Subcutaneous adipose tissue (tissue), 4 donors: ENCODE measurements around the gene NEK7. TPM values are rescaled to one million over a fixed set of nuclear protein-coding genes. Genes with fewer than 3 reads are reported as not detected.

Experiments used
- CTCF ChIP-seq: fragments of 450-650 bp; IDR thresholded peaks from one replicate; pipeline ENCODE4 v1.5.1; 2016; ENCODE audit warnings: low read depth, mild to moderate bottlenecking, control low read depth, antibody characterized with exemption, moderate library complexity
- total RNA-seq, 4 donors: library from RNA; depleted of rRNA; stranded (reverse); fragments of >200 nt; gene quantifications; one replicate each; pipeline ENCODE4 v1.1.0, GENCODE V29; 2016

The NEK7 gene
- total RNA-seq, 4 donors from 2014 or later, result 112 to 246 (median 161) TPM

- no peak for TF ChIP-seq CTCF
Observed at GRCh38 chr1:198191117-198191516, 34.3 kb downstream of the NEK7 start.

- TF ChIP-seq CTCF, result no peak
Observed at GRCh38 chr1:198196630-198197029, 39.8 kb downstream of the NEK7 start.

- TF ChIP-seq CTCF, result no peak
Observed at GRCh38 chr1:198197285-198197684, 40.5 kb downstream of the NEK7 start.

GRCh38 chr1:198199105-198199504, 42.3 kb downstream of the NEK7 start:
- no peak for TF ChIP-seq CTCF

- no peak for TF ChIP-seq CTCF
Observed at GRCh38 chr1:198201956-198202784, 45.4 kb downstream of the NEK7 start.

- no peak for TF ChIP-seq CTCF
Observed at GRCh38 chr1:198203434-198203833, 46.6 kb downstream of the NEK7 start.

GRCh38 chr1:198205016-198205684, 48.4 kb downstream of the NEK7 start:
- TF ChIP-seq CTCF, result no peak
